H9 (cell line): Measurements from ENCODE around the gene DDX1. TPM values are rescaled to one million over a fixed set of nuclear protein-coding genes. Genes with fewer than 3 reads are reported as not detected.

Source experiments
- DNase-seq: peaks from one replicate; pipeline ENCODE4 v3.0.0-alpha.2; 2017
- H2AFZ ChIP-seq: one replicate; pipeline ENCODE4 v1.6.1; 2013; ENCODE audit warnings: mild to moderate bottlenecking, low read length, control low read depth, moderate library complexity
- H2AK5ac ChIP-seq: 2 replicates; pipeline ENCODE4 v1.6.1; 2013; ENCODE audit warnings: low read length, control low read depth, mixed read lengths; ENCODE audit not compliant: insufficient read length
- H2BK120ac ChIP-seq: one replicate; pipeline ENCODE4 v1.6.1; 2013; ENCODE audit warnings: low read depth, mild to moderate bottlenecking, low read length, control low read depth, inconsistent platforms; ENCODE audit not compliant: poor library complexity, severe bottlenecking
- H2BK12ac ChIP-seq: 2 replicates; pipeline ENCODE4 v1.6.1; 2013; ENCODE audit warnings: low read length, control low read depth, mixed read lengths, low read depth; ENCODE audit not compliant: insufficient read length
- H2BK15ac ChIP-seq: 2 replicates; pipeline ENCODE4 v1.6.1; 2013; ENCODE audit warnings: low read depth, low read length, control low read depth
- H2BK20ac ChIP-seq: one replicate; pipeline ENCODE4 v1.6.1; 2013; ENCODE audit warnings: low read depth, mild to moderate bottlenecking, low read length, control low read depth, inconsistent platforms; ENCODE audit not compliant: poor library complexity, severe bottlenecking
- H2BK5ac ChIP-seq: 2 replicates; pipeline ENCODE4 v1.6.1; 2013; ENCODE audit warnings: low read length, control low read depth, mixed read lengths; ENCODE audit not compliant: insufficient read length
- H3K14ac ChIP-seq: 2 replicates; pipeline ENCODE4 v1.6.1; 2013; ENCODE audit warnings: low read length, control low read depth; ENCODE audit not compliant: insufficient read depth
- H3K18ac ChIP-seq: 2 replicates; pipeline ENCODE4 v1.6.1; 2013; ENCODE audit warnings: low read depth, mild to moderate bottlenecking, mixed read lengths, low read length, control low read depth; ENCODE audit not compliant: insufficient read length
- H3K23ac ChIP-seq: 2 replicates; pipeline ENCODE4 v1.6.1; 2013; ENCODE audit warnings: low read length, control low read depth, mixed read lengths, low read depth; ENCODE audit not compliant: insufficient read length
- H3K23me2 ChIP-seq: 2 replicates; pipeline ENCODE4 v1.6.1; 2013; ENCODE audit warnings: low read depth, mild to moderate bottlenecking, mixed read lengths, low read length, control low read depth; ENCODE audit not compliant: insufficient read length, poor library complexity, severe bottlenecking
- H3K27ac ChIP-seq: 2 replicates; pipeline ENCODE4 v1.5.1; 2013; ENCODE audit warnings: low read length, control low read depth, mixed read lengths, low read depth; ENCODE audit not compliant: insufficient read length
- H3K27me3 ChIP-seq: 2 replicates; pipeline ENCODE4 v1.6.1; 2013; ENCODE audit warnings: low read length, control low read depth, inconsistent platforms; ENCODE audit not compliant: insufficient read depth
- H3K4ac ChIP-seq: 2 replicates; pipeline ENCODE4 v1.6.1; 2013; ENCODE audit warnings: low read depth, mild to moderate bottlenecking, control low read depth, inconsistent platforms, low read length, moderate library complexity
- H3K4me1 ChIP-seq: 2 replicates; pipeline ENCODE4 v1.6.1; 2013; ENCODE audit warnings: low read length, control low read depth, inconsistent platforms; ENCODE audit not compliant: insufficient read depth
- H3K4me2 ChIP-seq: 2 replicates; pipeline ENCODE4 v1.6.1; 2013; ENCODE audit warnings: low read length, control low read depth, mixed read lengths; ENCODE audit not compliant: insufficient read length, insufficient read depth
- H3K56ac ChIP-seq: 2 replicates; pipeline ENCODE4 v1.6.1; 2013; ENCODE audit warnings: low read depth, mild to moderate bottlenecking, mixed read lengths, low read length, control low read depth; ENCODE audit not compliant: insufficient read length
- H3K79me1 ChIP-seq: 2 replicates; pipeline ENCODE4 v1.6.1; 2013; ENCODE audit warnings: low read depth, mild to moderate bottlenecking, moderate library complexity, low read length, control low read depth, inconsistent platforms; ENCODE audit not compliant: insufficient read depth, poor library complexity, severe bottlenecking
- H3K79me2 ChIP-seq: 2 replicates; pipeline ENCODE4 v1.6.1; 2013; ENCODE audit warnings: low read length, control low read depth, inconsistent platforms; ENCODE audit not compliant: insufficient read depth
- H3K9ac ChIP-seq: 2 replicates; pipeline ENCODE4 v1.6.1; 2013; ENCODE audit warnings: low read length, control low read depth, mixed read lengths; ENCODE audit not compliant: insufficient read length; ENCODE audit errors: extremely low read depth
- H3K9me3 ChIP-seq: one replicate; pipeline ENCODE4 v1.6.1; 2013; ENCODE audit warnings: low read depth, low read length, inconsistent platforms; ENCODE audit not compliant: control insufficient read depth
- H3T11ph ChIP-seq: one replicate; pipeline ENCODE4 v1.6.1; 2013; ENCODE audit warnings: mild to moderate bottlenecking, low read length, control low read depth, inconsistent platforms
- H4K20me1 ChIP-seq: one replicate; pipeline ENCODE4 v1.6.1; 2013; ENCODE audit not compliant: control insufficient read depth, insufficient read length, insufficient read depth
- H4K5ac ChIP-seq: 2 replicates; pipeline ENCODE4 v1.6.1; 2013; ENCODE audit warnings: low read depth, mild to moderate bottlenecking, mixed read lengths, low read length, control low read depth; ENCODE audit not compliant: insufficient read length
- H4K8ac ChIP-seq: replicated peaks from 2 replicates; pipeline ENCODE4 v1.6.1; 2013; ENCODE audit warnings: low read length, control low read depth, mixed read lengths, low read depth; ENCODE audit not compliant: insufficient read length
- H4K91ac ChIP-seq: 2 replicates; pipeline ENCODE4 v1.6.1; 2013; ENCODE audit warnings: low read depth, mild to moderate bottlenecking, moderate library complexity, mixed read lengths, low read length, control low read depth; ENCODE audit not compliant: insufficient read length
- H3K27ac Mint-ChIP-seq, 3 experiments: 2 replicates in 2 of 3; 3 replicates in 1 of 3; pipeline ENCODE4 v1.8.0; 2020 to 2021; ENCODE audit warnings: mixed read lengths in 3 of 3, mild to moderate bottlenecking in 1 of 3, moderate library complexity in 1 of 3
- H3K27me3 Mint-ChIP-seq: 2 replicates; pipeline ENCODE4 v1.8.0; 2021; ENCODE audit warnings: low read depth, mild to moderate bottlenecking, moderate library complexity, mixed read lengths
- H3K36me3 Mint-ChIP-seq, 3 experiments: 2 replicates in 2 of 3; 3 replicates in 1 of 3; pipeline ENCODE4 v1.8.0; 2020 to 2021; ENCODE audit warnings: low read depth in 3 of 3, mixed read lengths in 3 of 3; ENCODE audit not compliant: insufficient read depth in 1 of 3
- H3K4me1 Mint-ChIP-seq, 2 experiments: 2 replicates each; pipeline ENCODE4 v1.8.0; 2020; ENCODE audit warnings: mixed read lengths in 2 of 2
- H3K4me3 Mint-ChIP-seq, 2 experiments: 2 replicates in 1 of 2; 3 replicates in 1 of 2; pipeline ENCODE4 v1.8.0; 2020 to 2021; ENCODE audit warnings: mild to moderate bottlenecking in 2 of 2, mixed read lengths in 2 of 2, moderate library complexity in 1 of 2
- H3K9me3 Mint-ChIP-seq, 2 experiments: 2 replicates in 1 of 2; 3 replicates in 1 of 2; pipeline ENCODE4 v1.8.0; 2020; ENCODE audit warnings: mild to moderate bottlenecking in 2 of 2, mixed read lengths in 2 of 2, moderate library complexity in 1 of 2
- WGBS: extraction: QIAGEN DNeasy Blood & Tissue Kit; methylation state at CpG from one replicate; pipeline ENCODE4 v1.1.7; 2013; ENCODE audit warnings: missing lambda C conversion rate, low lambda C conversion rate, mixed read lengths; ENCODE audit not compliant: insufficient read length; ENCODE audit errors: extremely low coverage; 5-methylcytosine and 5-hydroxymethylcytosine counted together
- total RNA-seq: library from RNA; stranded (reverse); gene quantifications from 2 replicates; pipeline ENCODE4 v1.2.1, GENCODE V29; 2021
- TF ChIP-seq, protein P1 (sequence below): fragments of 200-600 bp; sonication (generic); conservative IDR thresholded peaks from 3 replicates; pipeline ENCODE4 v1.8.0; 2021; ENCODE audit warnings: antibody characterized with exemption, mild to moderate bottlenecking

DDX1 gene
- total RNA-seq, 1 experiment from 2014 or later: 120 TPM

DNA sequence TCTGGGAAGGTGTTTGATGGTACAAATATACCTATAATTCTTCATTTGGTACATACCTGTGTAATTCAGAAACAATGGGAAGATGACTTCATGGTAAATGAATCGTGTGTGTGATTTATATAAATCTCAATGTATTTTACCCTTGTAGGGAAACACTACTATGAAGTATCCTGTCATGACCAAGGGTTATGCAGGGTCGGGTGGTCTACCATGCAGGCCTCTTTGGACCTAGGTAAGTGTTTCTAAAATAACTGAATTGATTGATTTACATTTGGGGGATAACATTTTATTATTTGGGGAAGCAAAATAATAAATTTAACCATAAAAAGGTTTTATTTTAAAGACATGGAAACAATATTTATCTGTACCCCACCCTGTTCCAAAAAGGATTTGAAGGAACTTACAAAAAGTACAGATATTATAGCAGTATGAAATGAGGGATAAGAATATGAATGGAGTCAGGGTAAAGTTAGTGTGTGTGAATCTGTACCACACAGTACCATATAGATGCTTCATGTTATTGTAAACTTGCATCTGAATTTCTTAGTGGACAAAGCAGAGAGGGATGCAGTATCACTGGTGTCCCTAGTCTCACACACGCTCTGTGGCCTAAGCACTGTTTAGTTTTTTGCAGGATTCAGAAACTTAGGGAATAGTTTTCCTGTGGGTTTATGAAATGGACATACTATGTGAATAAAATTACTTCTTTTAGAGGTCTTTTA lies 11.5 kb downstream of the DDX1 start:
- Histone ChIP-seq H4K8ac (no peak overlapping the region), H2BK120ac (no peak overlapping the region), H3K4me2 (no peak overlapping the region), H3T11ph (no peak overlapping the region), H4K91ac (no peak overlapping the region), H3K4ac (no peak overlapping the region), H2BK5ac (no peak overlapping the region), H4K20me1 (no peaks in the 10 kb centered on the region), H3K79me1 (no peaks in the 10 kb centered on the region), H3K4me1 (no peaks in the 10 kb centered on the region), H3K79me2 (no peaks in the 10 kb centered on the region), H2BK20ac (no peak overlapping the region), H3K27me3 (no peaks in the 10 kb centered on the region), H3K56ac (no peak overlapping the region), H3K9me3 (no peaks in the 10 kb centered on the region), H2BK12ac (no peak overlapping the region), H4K5ac (no peak overlapping the region), H3K14ac (no peak overlapping the region), H3K18ac (no peak overlapping the region), H2AFZ (no peak overlapping the region), H3K23me2 (no peaks in the 10 kb centered on the region), H3K23ac (no peak overlapping the region), H3K27ac (no peak overlapping the region), H3K9ac (no peak overlapping the region), H2BK15ac (no peak overlapping the region), H2AK5ac (no peak overlapping the region)
- WGBS: no CpG with 5 or more reads among the region's 3 CpGs
- H3K27me3 Mint-ChIP-seq: no peaks in the 10 kb centered on the region
- H3K36me3 Mint-ChIP-seq: peaks cover 59 to 94% (median 89%) of the 10 kb centered on the region in 3 experiments
- TF ChIP-seq, protein P1, sequence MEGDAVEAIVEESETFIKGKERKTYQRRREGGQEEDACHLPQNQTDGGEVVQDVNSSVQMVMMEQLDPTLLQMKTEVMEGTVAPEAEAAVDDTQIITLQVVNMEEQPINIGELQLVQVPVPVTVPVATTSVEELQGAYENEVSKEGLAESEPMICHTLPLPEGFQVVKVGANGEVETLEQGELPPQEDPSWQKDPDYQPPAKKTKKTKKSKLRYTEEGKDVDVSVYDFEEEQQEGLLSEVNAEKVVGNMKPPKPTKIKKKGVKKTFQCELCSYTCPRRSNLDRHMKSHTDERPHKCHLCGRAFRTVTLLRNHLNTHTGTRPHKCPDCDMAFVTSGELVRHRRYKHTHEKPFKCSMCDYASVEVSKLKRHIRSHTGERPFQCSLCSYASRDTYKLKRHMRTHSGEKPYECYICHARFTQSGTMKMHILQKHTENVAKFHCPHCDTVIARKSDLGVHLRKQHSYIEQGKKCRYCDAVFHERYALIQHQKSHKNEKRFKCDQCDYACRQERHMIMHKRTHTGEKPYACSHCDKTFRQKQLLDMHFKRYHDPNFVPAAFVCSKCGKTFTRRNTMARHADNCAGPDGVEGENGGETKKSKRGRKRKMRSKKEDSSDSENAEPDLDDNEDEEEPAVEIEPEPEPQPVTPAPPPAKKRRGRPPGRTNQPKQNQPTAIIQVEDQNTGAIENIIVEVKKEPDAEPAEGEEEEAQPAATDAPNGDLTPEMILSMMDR: no peak
- H3K9me3 Mint-ChIP-seq: no peaks in the 10 kb centered on the region
- DNase-seq: no peak
- no peak overlapping the region for H3K4me3 Mint-ChIP-seq
- H3K27ac Mint-ChIP-seq: no peak overlapping the region
- H3K4me1 Mint-ChIP-seq: no peaks in the 10 kb centered on the region
